ENCODE results near the gene FAM184B.
"Not testable (repeated sequence)": the region's sequence is repeated elsewhere in the genome, so short reads cannot be mapped to it uniquely, and the experiment has no call there.

Gene FAM184B

GRCh38 chr4:17721496-17722355 is 59.7 kb downstream of the FAM184B start:
- peak; percentile 24 for DNase-seq (ENCODE audit: low read depth)
- TF ChIP-seq CTCF (conservative IDR thresholded peaks at IDR 0.05; ENCODE audit: low read depth, low read length) = no peak
- no peak overlapping the region for H3K4me3 ChIP-seq (ENCODE audit: low read depth, low read length)

- DNase-seq (ENCODE audit: low read depth) = no peak
- TF ChIP-seq CTCF (conservative IDR thresholded peaks at IDR 0.05; ENCODE audit: low read depth, low read length) = no peak
- H3K4me3 ChIP-seq (ENCODE audit: low read depth, low read length) = no peak overlapping the region
Measured at GRCh38 chr4:17719106-17719505, 62.3 kb downstream of the FAM184B start.

- DNase-seq (ENCODE audit: low read depth) = no peak
- TF ChIP-seq CTCF (conservative IDR thresholded peaks at IDR 0.05; ENCODE audit: low read depth, low read length) = no peak
- no peak overlapping the region for H3K4me3 ChIP-seq (ENCODE audit: low read depth, low read length)
Measured at GRCh38 chr4:17718471-17718870, 63.0 kb downstream of the FAM184B start.

GRCh38 chr4:17717301-17717700 is 64.1 kb downstream of the FAM184B start:
- no peak overlapping the region for H3K4me3 ChIP-seq (ENCODE audit: low read depth, low read length)
- no peak for TF ChIP-seq CTCF (conservative IDR thresholded peaks at IDR 0.05; ENCODE audit: low read depth, low read length)
- DNase-seq (ENCODE audit: low read depth) = no peak

- no peak overlapping the region for H3K4me3 ChIP-seq (ENCODE audit: low read depth, low read length)
- no peak for DNase-seq (ENCODE audit: low read depth)
Measured at GRCh38 chr4:17715511-17715910, 65.9 kb downstream of the FAM184B start.

GRCh38 chr4:17713779-17714178 is 67.6 kb downstream of the FAM184B start:
- H3K4me3 ChIP-seq (ENCODE audit: low read depth, low read length) = no peak overlapping the region
- no peak for TF ChIP-seq CTCF (conservative IDR thresholded peaks at IDR 0.05; ENCODE audit: low read depth, low read length)
- no peak for DNase-seq (ENCODE audit: low read depth)

More at GRCh38 chr4:17715511-17715910, 65.9 kb downstream of the FAM184B start:
- no peak for TF ChIP-seq CTCF (conservative IDR thresholded peaks at IDR 0.05; ENCODE audit: low read depth, low read length)

GRCh38 chr4:17712166-17712565 is 69.3 kb downstream of the FAM184B start:
- no peak for DNase-seq (ENCODE audit: low read depth)
- no peak overlapping the region for H3K4me3 ChIP-seq (ENCODE audit: low read depth, low read length)
- no peak for TF ChIP-seq CTCF (conservative IDR thresholded peaks at IDR 0.05; ENCODE audit: low read depth, low read length)

- not testable (repeated sequence) for H3K4me3 ChIP-seq (ENCODE audit: low read depth, low read length); DNase-seq (ENCODE audit: low read depth)
Measured at GRCh38 chr4:17711206-17711605, 70.2 kb downstream of the FAM184B start.
